HepG2 (cell line): ENCODE measurements around the gene LY6G5B. TPM values are rescaled to one million over a fixed set of nuclear protein-coding genes. Genes with fewer than 3 reads are reported as not detected.

ENCODE experiments used
- ATAC-seq: fragments of 200-7000 bp; cut with Tn5 transposase; 3 replicates; pipeline ENCODE4 v1.9.1; 2020; ENCODE audit warnings: mild to moderate bottlenecking, moderate library complexity
- BruUV-seq: library from RNA; stranded (reverse); fragments of 400-500 nt; replicated peaks from 2 replicates; lab custom pipeline; 2021; lab: Mats Ljungman, UMichigan
- CTCF ChIA-PET: fragments of 300-600 bp; formaldehyde crosslinking; extraction: SDS; loops from one replicate; lab custom pipeline; 2021; ENCODE audit warnings: low total read pairs, inconsistent platforms, low intra/inter-chr PET ratio; lab: Yijun Ruan, JAX
- POLR2A ChIA-PET: fragments of 350-600 bp; sonication (Branson Sonifier 250); formaldehyde crosslinking; loops from one replicate; lab custom pipeline; 2020; ENCODE audit warnings: antibody characterized with exemption, inconsistent platforms; lab: Yijun Ruan, JAX
- DNase-seq: peaks from one replicate; pipeline ENCODE4 v3.0.0-alpha.2; 2015; ENCODE audit warnings: low spot score
- FAIRE-seq: peaks from 3 replicates; lab custom pipeline; 2011; peaks lifted over from hg19 to GRCh38; lab: Jason Lieb, UNC
- H2AFZ ChIP-seq: one replicate; pipeline ENCODE4 v1.6.1; 2011; ENCODE audit warnings: low read length, inconsistent platforms
- H3K27ac ChIP-seq: fragments of 300-600 bp; 3 replicates; pipeline ENCODE4 v1.8.0; 2011; ENCODE audit warnings: mixed run types, mild to moderate bottlenecking, mixed read lengths, low read length, inconsistent platforms; ENCODE audit not compliant: insufficient read depth; ENCODE audit errors: extremely low read length
- H3K27me3 ChIP-seq, 2 experiments: fragments of 200-600 bp in 1 of 2; 2 replicates in 1 of 2; 3 replicates in 1 of 2; pipeline versions ENCODE4 v1.6.0 to v1.8.0; 2011; ENCODE audit warnings: low read length in 2 of 2, mild to moderate bottlenecking in 2 of 2, moderate library complexity in 2 of 2, inconsistent platforms in 1 of 2; ENCODE audit not compliant: insufficient read depth in 2 of 2, control insufficient read depth in 1 of 2
- H3K36me3 ChIP-seq, 2 experiments: fragments of 200-600 bp in 1 of 2; replicated peaks in 1 of 2; 2 replicates in 1 of 2; 3 replicates in 1 of 2; pipeline versions ENCODE4 v1.5.1 to v1.8.0; 2011; ENCODE audit warnings: low read length in 2 of 2, inconsistent platforms in 1 of 2; ENCODE audit not compliant: insufficient read depth in 2 of 2, control insufficient read depth in 1 of 2
- H3K4me1 ChIP-seq: 2 replicates; pipeline ENCODE4 v1.5.1; 2012; ENCODE audit warnings: low read length, inconsistent platforms; ENCODE audit not compliant: insufficient read depth
- H3K4me2 ChIP-seq: 2 replicates; pipeline ENCODE4 v1.6.0; 2011; ENCODE audit warnings: low read depth, low read length, inconsistent platforms
- H3K4me3 ChIP-seq, 3 experiments: fragments of 200-600 bp in 1 of 3; sonication (generic), shearing (Covaris generic) in 1 of 3; replicated peaks in 1 of 3; 2 replicates each; pipeline ENCODE4 v1.5.1; 2011 to 2016; ENCODE audit warnings: low read length in 3 of 3, inconsistent platforms in 2 of 3, low read depth in 2 of 3, mild to moderate bottlenecking in 2 of 3, control low read depth in 1 of 3, mixed read lengths in 1 of 3; ENCODE audit not compliant: insufficient read depth in 1 of 3
- H3K79me2 ChIP-seq: one replicate; pipeline ENCODE4 v1.6.1; 2011; ENCODE audit warnings: low read length, inconsistent platforms; ENCODE audit not compliant: insufficient read depth
- H3K9ac ChIP-seq: 2 replicates; pipeline ENCODE4 v1.6.0; 2011; ENCODE audit warnings: mild to moderate bottlenecking, low read depth, low read length, inconsistent platforms; ENCODE audit not compliant: insufficient read depth
- H3K9me3 ChIP-seq: 2 replicates; pipeline ENCODE4 v1.5.1; 2012; ENCODE audit warnings: mild to moderate bottlenecking, low read length
- H4K20me1 ChIP-seq: 2 replicates; pipeline ENCODE4 v1.6.0; 2011; ENCODE audit warnings: inconsistent platforms, mild to moderate bottlenecking, low read length, moderate library complexity; ENCODE audit not compliant: insufficient read depth
- ATF7-NPFF ChIP-seq: sonication (generic); formaldehyde crosslinking; IDR thresholded peaks from 2 replicates; pipeline ENCODE4 v1.8.1; 2023; ENCODE audit warnings: mild to moderate bottlenecking, low read depth, missing genetic modification reagents, moderate library complexity
- DPF2 ChIP-seq: sonication (generic); formaldehyde crosslinking; IDR thresholded peaks from 2 replicates; pipeline ENCODE4 v1.4.0; 2020; ENCODE audit warnings: mild to moderate bottlenecking, low read depth, missing genetic modification reagents, borderline replicate concordance
- GATAD2A ChIP-seq: IDR thresholded peaks from 2 replicates; pipeline ENCODE4 v1.6.1; 2016
- HDAC1 ChIP-seq: sonication (generic); formaldehyde crosslinking; IDR thresholded peaks from 2 replicates; pipeline ENCODE4 v1.5.1; 2020; ENCODE audit warnings: mild to moderate bottlenecking, missing genetic modification reagents
- NFIB ChIP-seq: sonication (generic); formaldehyde crosslinking; IDR thresholded peaks from 2 replicates; pipeline ENCODE4 v1.9.0; 2021; ENCODE audit warnings: missing genetic modification reagents, mild to moderate bottlenecking, borderline replicate concordance
- NONO ChIP-seq, 2 experiments: fragments of 450-650 bp in 1 of 2; sonication (generic) in 1 of 2; formaldehyde crosslinking in 1 of 2; IDR thresholded peaks in 1 of 2; conservative IDR thresholded peaks in 1 of 2; 2 replicates each; pipeline versions ENCODE4 v1.6.1 to v1.8.0; 2017 to 2022; ENCODE audit warnings: mild to moderate bottlenecking in 1 of 2, missing genetic modification reagents in 1 of 2, moderate library complexity in 1 of 2
- PHF21A ChIP-seq: sonication (generic); formaldehyde crosslinking; IDR thresholded peaks from 2 replicates; pipeline ENCODE4 v1.5.0; 2020; ENCODE audit warnings: mild to moderate bottlenecking, missing genetic modification reagents
- RFX1 ChIP-seq: fragments of 450-650 bp; IDR thresholded peaks from 2 replicates; pipeline ENCODE4 v1.6.1; 2017
- RXRA ChIP-seq: sonication (generic); formaldehyde crosslinking; IDR thresholded peaks from 2 replicates; pipeline ENCODE4 v1.5.1; 2020; ENCODE audit warnings: missing genetic modification reagents
- ZNF160 ChIP-seq: sonication (generic); formaldehyde crosslinking; IDR thresholded peaks from 2 replicates; pipeline ENCODE4 v1.8.0; 2022; ENCODE audit warnings: mild to moderate bottlenecking, inconsistent platforms, missing genetic modification reagents
- ZNF232 ChIP-seq: sonication (generic); formaldehyde crosslinking; IDR thresholded peaks from 2 replicates; pipeline ENCODE4 v1.4.0; 2020; ENCODE audit warnings: missing genetic modification reagents, borderline replicate concordance
- ZNF335 ChIP-seq: sonication (generic); formaldehyde crosslinking; IDR thresholded peaks from 2 replicates; pipeline ENCODE4 v1.4.0; 2020; ENCODE audit warnings: missing genetic modification reagents
- WGBS: methylation state at CpG from one replicate; pipeline ENCODE4 v1.1.6; 2017; ENCODE audit warnings: low lambda C conversion rate; 5-methylcytosine and 5-hydroxymethylcytosine counted together
- in situ Hi-C: cut with HindIII; loops from 2 replicates; pipeline ENCODE4 v1.10.0; 2017; ENCODE audit warnings: low pct_unique_long_range_greater_than_20kb; ENCODE audit not compliant: extremely low pct_ligation_motif_present
- intact Hi-C: fragments of 100-400 bp; cut with micrococcal nuclease; formaldehyde crosslinking; loops from one replicate; pipeline ENCODE4 v1.10.0; 2022; ENCODE audit not compliant: unreplicated experiment
- polyA plus RNA-seq, 8 experiments: library from polyadenylated mRNA; depleted of rRNA in 3 of 8; stranded (reverse) in 7 of 8; unstranded in 1 of 8; fragments of >200 nt; fragmentation: Illumina TruSeq in 4 of 8; extraction: Trizol in 4 of 8; gene quantifications; 2 replicates each; pipeline versions ENCODE4 v1.2.1 to v1.2.3, GENCODE V29; 2011 to 2016; ENCODE audit warnings: low read depth in 4 of 8, missing spikeins in 1 of 8, mixed read lengths in 1 of 8; ENCODE audit not compliant: insufficient read depth in 1 of 8
- total RNA-seq, 5 experiments: library from RNA; depleted of rRNA; stranded (reverse); fragments of >200 nt; fragmentation: Illumina TruSeq; extraction: Trizol; gene quantifications; 2 replicates each; pipeline ENCODE4 v1.2.3, GENCODE V29; 2016; ENCODE audit warnings: low read depth in 1 of 5
- TF ChIP-seq, protein P1 (sequence below): sonication (generic); formaldehyde crosslinking; conservative IDR thresholded peaks from 2 replicates; pipeline ENCODE4 v1.4.0; 2020; ENCODE audit warnings: missing genetic modification reagents
- TF ChIP-seq, protein P2 (sequence below): sonication (generic); formaldehyde crosslinking; IDR thresholded peaks from 2 replicates; pipeline ENCODE4 v1.5.1; 2020; ENCODE audit warnings: missing genetic modification reagents, mild to moderate bottlenecking, borderline replicate concordance

Gene LY6G5B
- total and polyA plus RNA-seq, 2 of the 13 experiments (the other 11 are each of a cell fraction or from before 2014, with no cell fraction given), result 7.8 to 15.7 TPM

DNA sequence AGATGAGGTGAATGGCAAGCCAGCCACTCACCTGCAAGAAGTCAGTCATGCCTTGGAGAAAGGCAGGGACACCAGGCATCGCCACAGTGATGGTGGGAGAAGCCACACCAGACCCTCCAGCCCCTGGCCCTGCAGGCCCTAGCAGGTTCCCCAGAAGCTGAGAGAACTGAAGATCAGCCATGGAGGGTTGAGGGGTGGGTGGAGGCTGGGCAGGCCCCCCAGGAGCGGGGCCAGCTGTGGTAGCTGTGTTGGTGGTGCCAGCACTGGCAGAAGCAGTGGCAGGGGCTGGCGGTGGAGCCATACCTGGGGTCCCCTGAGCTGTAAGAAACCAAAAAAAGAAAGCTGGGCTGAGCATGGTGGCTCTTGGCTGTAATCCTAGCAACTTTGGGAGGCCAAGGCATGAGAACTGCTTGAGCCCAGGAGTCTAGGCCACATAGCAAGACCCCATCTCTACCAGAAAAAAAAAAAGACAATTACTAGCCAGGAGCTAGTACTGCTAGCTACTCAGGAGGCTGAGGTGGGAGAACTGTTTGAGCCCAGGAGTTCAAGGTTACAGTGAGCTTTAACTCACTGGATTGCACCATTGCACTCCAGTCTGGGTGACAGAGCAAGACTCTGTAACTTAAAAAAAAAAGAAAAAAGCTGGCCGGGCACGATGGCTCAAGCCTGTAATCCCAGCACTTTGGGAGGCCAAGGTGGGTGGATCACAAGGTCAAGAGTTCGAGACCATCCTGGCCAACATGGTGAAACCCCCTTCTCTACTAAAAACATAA, 26.8 kb upstream of the LY6G5B start (continued):
- no peak for TF ChIP-seq RFX1
- TF ChIP-seq GATAD2A (CRISPR knock-in tag), result peak; percentile 69; the same call in 1 of the 2 replicates
- TF ChIP-seq, protein P1, sequence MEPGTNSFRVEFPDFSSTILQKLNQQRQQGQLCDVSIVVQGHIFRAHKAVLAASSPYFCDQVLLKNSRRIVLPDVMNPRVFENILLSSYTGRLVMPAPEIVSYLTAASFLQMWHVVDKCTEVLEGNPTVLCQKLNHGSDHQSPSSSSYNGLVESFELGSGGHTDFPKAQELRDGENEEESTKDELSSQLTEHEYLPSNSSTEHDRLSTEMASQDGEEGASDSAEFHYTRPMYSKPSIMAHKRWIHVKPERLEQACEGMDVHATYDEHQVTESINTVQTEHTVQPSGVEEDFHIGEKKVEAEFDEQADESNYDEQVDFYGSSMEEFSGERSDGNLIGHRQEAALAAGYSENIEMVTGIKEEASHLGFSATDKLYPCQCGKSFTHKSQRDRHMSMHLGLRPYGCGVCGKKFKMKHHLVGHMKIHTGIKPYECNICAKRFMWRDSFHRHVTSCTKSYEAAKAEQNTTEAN (CRISPR knock-in tag), result no peak
- TF ChIP-seq ZNF335 (CRISPR knock-in tag), result peak; percentile 68; the same call in 1 of the 2 replicates
- TF ChIP-seq PHF21A (CRISPR knock-in tag), result 0 out of 2 replicates have a peak, but pooled peaks have one; percentile 30
- TF ChIP-seq HDAC1 (CRISPR knock-in tag), result 0 out of 2 replicates have a peak, but pooled peaks have one; percentile 22

DNA sequence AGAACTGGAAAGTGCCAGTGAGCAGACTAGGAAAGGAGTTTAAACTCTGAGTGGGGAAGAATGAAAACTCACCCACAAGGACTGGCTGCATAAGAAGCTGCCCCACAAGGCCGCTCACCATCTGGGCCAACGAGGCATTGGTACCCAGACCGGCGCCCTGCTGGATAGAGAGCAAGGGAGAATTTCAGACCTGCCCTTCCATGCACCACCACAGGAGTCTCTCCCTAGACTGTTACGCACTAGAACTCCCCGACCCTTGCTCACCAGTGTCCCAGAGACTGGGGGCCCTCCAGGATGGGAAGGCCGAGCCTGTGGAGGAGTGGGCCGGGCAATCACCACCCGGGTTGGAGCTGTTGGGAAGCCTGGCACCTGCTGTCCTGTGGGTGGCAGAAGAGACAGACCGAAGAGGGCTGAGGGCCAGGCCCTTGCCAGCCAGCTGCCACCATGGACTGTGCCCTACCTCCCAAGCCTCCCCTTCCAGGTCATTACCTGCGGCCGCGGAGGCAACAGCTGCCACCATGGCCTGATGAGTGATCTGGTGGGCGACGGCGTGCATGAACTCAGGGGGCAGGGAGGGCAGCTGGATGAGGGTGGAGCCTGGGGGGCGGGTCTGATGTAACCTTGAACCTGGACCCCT, 25.8 kb upstream of the LY6G5B start:
- FAIRE-seq, result no peak
- Histone ChIP-seq H3K27me3 (no peaks in the 10 kb centered on the region), H3K4me3 (no peak overlapping the region; a peak in 1 of 6 replicates), H3K9me3 (no peaks in the 10 kb centered on the region), H3K9ac (no peak overlapping the region), H2AFZ (no peak overlapping the region), H3K36me3 (peaks cover 72 to 92% of the 10 kb centered on the region in 2 experiments), H4K20me1 (no peaks in the 10 kb centered on the region), H3K27ac (peak overlapping the region; percentile 5), H3K79me2 (peaks cover 10% of the 10 kb centered on the region), H3K4me2 (peak overlapping the region; percentile 18; the same call in 1 of the 2 replicates), H3K4me1 (peaks cover 28% of the 10 kb centered on the region)
- in situ Hi-C loops (no loop called here), intact Hi-C loops (no loop called here)
- ChIA-PET CTCF (no interaction called here), POLR2A (interaction anchor here (0.8 to 3.6 kb wide), 8 partner anchors 9 to 186 kb away, joined by 3 to 104 read pairs (median 7); partner anchors contain the start of genes APOM, BAG6, C6orf47 and CSNK2B)
- DNase-seq, result no peak
- peak; percentile 58 for ATAC-seq
- 92% methylated on average over 9 of the region's 17 CpGs for WGBS
- BruUV-seq, result no TSS peak
- TF ChIP-seq NFIB, result 0 out of 2 replicates have a peak, but pooled peaks have one; percentile 87
- TF ChIP-seq ZNF232 (CRISPR knock-in tag), result no peak
- no peak for TF ChIP-seq DPF2 (CRISPR knock-in tag)
- TF ChIP-seq NONO (IDR thresholded peaks at IDR 0.05), result no peak
- TF ChIP-seq NONO (CRISPR knock-in tag; conservative IDR thresholded peaks at IDR 0.05), result 0 out of 2 replicates have a peak, but pooled peaks have one; percentile 5
- TF ChIP-seq ATF7-NPFF, result no peak
- TF ChIP-seq RXRA (CRISPR knock-in tag), result peak; percentile 17; the same call in 1 of the 2 replicates
- no peak for TF ChIP-seq ZNF160
- TF ChIP-seq, protein P2, sequence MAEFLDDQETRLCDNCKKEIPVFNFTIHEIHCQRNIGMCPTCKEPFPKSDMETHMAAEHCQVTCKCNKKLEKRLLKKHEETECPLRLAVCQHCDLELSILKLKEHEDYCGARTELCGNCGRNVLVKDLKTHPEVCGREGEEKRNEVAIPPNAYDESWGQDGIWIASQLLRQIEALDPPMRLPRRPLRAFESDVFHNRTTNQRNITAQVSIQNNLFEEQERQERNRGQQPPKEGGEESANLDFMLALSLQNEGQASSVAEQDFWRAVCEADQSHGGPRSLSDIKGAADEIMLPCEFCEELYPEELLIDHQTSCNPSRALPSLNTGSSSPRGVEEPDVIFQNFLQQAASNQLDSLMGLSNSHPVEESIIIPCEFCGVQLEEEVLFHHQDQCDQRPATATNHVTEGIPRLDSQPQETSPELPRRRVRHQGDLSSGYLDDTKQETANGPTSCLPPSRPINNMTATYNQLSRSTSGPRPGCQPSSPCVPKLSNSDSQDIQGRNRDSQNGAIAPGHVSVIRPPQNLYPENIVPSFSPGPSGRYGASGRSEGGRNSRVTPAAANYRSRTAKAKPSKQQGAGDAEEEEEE (CRISPR knock-in tag), result no peak
